ENCODE data around the gene SPAAR.
A peak's percentile ranks its signal among the peaks of the same experiment; 100 is the strongest.
"Not testable (repeated sequence)": the region's sequence is repeated elsewhere in the genome, so short reads cannot be mapped to it uniquely, and the experiment has no call there.

Gene SPAAR

GRCh38 chr9:35909274-35909673 is at the start of gene SPAAR:
TSS of gene SPAAR (plus strand) at chr9:35909490. CDS start at chr9:35910464, 974 bp downstream.
- DNase-seq, result no peak

- no peak for DNase-seq
Measured at GRCh38 chr9:35859990-35860339, 49.3 kb upstream of the SPAAR start.

GRCh38 chr9:35861161-35861897 is 48.0 kb upstream of the SPAAR start:
- DNase-seq, result no peak

- no peak for DNase-seq
Measured at GRCh38 chr9:35862328-35862727, 47.0 kb upstream of the SPAAR start.

- no peak for DNase-seq
Measured at GRCh38 chr9:35863583-35863982, 45.7 kb upstream of the SPAAR start.

- no peak for DNase-seq
Measured at GRCh38 chr9:35864695-35865255, 44.5 kb upstream of the SPAAR start.

- no peak for DNase-seq
Measured at GRCh38 chr9:35867538-35867937, 41.8 kb upstream of the SPAAR start.

- no peak for DNase-seq
Measured at GRCh38 chr9:35868933-35869332, 40.4 kb upstream of the SPAAR start.

GRCh38 chr9:35869621-35870216 is 39.6 kb upstream of the SPAAR start:
- no peak for DNase-seq

GRCh38 chr9:35870351-35870923 is 38.9 kb upstream of the SPAAR start, which contains the start of gene OR13J1:
TSS of gene OR13J1 (minus strand) at chr9:35870401. CDS start at chr9:35870401, 0 bp downstream.
- DNase-seq, result no peak

GRCh38 chr9:35871545-35871944 is 37.7 kb upstream of the SPAAR start:
- peak; percentile 31 for DNase-seq

GRCh38 chr9:35872505-35872904 is 36.8 kb upstream of the SPAAR start:
- no peak for DNase-seq

GRCh38 chr9:35882263-35882848 is 26.9 kb upstream of the SPAAR start:
- DNase-seq, result peak; percentile 67

GRCh38 chr9:35882996-35883395 is 26.3 kb upstream of the SPAAR start:
- no peak for DNase-seq

- not testable (repeated sequence) for DNase-seq
Measured at GRCh38 chr9:35884908-35885307, 24.4 kb upstream of the SPAAR start.

GRCh38 chr9:35891646-35892045 is 17.6 kb upstream of the SPAAR start:
- DNase-seq, result no peak

- no peak for DNase-seq
Measured at GRCh38 chr9:35892051-35892450, 17.2 kb upstream of the SPAAR start.

- no peak for DNase-seq
Measured at GRCh38 chr9:35896570-35896969, 12.7 kb upstream of the SPAAR start.

GRCh38 chr9:35897376-35898099 is 11.8 kb upstream of the SPAAR start:
- not testable (repeated sequence) for DNase-seq

- DNase-seq, result no peak
Measured at GRCh38 chr9:35898337-35898736, 11.0 kb upstream of the SPAAR start.

- DNase-seq, result no peak
Measured at GRCh38 chr9:35899021-35899420, 10.3 kb upstream of the SPAAR start.

- peak; percentile 35 for DNase-seq
Measured at GRCh38 chr9:35903049-35903448, 6.2 kb upstream of the SPAAR start.

GRCh38 chr9:35904338-35904737 is 5.0 kb upstream of the SPAAR start:
- DNase-seq, result no peak

All from NCI-H2029 treated with DMSO at 0.1 percent for 48 hours (cell line).